Measurements from ENCODE around the gene AATK.
"Not testable (repeated sequence)": the region's sequence is repeated elsewhere in the genome, so short reads cannot be mapped to it uniquely, and the experiment has no call there.

The AATK gene

GRCh38 chr17:81162491-81162890 is 3.5 kb downstream of the AATK start:
- no peak for DNase-seq (ENCODE audit: low read depth in 2 of 2)

DNA sequence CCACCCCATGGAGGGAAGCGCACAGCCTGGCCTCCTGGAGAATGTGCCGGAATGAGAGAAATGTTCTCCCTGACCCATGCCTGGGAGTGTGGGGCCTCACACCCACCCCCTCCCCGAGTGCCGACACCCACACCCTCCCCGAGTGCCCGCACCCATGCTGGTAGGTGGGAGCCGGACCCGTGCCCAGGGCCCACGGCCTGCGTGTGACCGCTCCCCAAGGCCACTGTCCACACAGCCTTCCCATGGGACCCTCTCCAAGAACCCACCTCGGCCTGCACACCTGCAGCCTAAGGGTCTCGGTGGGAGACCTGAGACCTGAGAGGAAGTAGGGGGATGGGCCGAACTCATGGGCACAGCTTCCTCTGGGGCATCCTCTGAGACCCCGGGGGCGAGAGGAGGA is 4.0 kb downstream of the AATK start:
- no peak for DNase-seq (ENCODE audit: low read depth in 2 of 2)

GRCh38 chr17:81161536-81161935 is 4.5 kb downstream of the AATK start:
- no peak for DNase-seq (ENCODE audit: low read depth in 2 of 2)

DNA sequence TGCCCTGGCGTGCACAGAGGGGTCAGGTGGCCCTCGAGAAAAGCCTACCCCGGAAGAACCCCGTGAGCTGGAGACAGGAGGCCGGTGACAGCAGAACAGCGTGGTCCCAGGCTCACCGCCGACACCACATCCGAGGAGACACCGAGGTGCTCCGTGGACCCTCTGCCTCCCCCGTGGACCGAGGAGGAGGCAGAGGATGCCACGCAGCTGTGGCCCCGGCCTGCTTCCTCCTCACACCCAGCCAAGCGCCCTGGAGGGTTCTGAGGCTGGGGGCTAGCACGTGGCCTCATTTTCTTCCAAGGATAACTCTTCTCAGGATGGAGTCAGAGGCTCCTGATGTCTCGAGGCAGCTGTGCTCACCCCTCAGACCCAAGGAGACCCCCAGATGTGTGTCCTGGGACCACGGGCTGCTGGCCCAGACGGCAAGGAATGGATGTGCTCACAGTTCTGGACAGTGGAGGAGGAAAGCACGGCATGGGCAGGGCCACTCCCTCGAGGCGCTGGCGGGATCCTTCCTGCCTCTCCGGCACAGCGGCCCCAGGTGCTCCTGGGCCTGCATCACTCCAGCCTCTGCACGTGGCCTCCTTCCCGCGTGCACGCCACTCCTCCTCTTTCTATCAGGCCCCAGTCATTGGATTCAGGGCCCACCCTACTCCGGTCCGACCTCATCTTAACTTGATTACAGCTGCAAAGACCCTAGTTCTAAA is 5.1 kb downstream of the AATK start:
- no peak for DNase-seq (ENCODE audit: low read depth in 2 of 2)

GRCh38 chr17:81160306-81160705 is 5.7 kb downstream of the AATK start:
- no peak for DNase-seq (ENCODE audit: low read depth in 2 of 2)

DNA sequence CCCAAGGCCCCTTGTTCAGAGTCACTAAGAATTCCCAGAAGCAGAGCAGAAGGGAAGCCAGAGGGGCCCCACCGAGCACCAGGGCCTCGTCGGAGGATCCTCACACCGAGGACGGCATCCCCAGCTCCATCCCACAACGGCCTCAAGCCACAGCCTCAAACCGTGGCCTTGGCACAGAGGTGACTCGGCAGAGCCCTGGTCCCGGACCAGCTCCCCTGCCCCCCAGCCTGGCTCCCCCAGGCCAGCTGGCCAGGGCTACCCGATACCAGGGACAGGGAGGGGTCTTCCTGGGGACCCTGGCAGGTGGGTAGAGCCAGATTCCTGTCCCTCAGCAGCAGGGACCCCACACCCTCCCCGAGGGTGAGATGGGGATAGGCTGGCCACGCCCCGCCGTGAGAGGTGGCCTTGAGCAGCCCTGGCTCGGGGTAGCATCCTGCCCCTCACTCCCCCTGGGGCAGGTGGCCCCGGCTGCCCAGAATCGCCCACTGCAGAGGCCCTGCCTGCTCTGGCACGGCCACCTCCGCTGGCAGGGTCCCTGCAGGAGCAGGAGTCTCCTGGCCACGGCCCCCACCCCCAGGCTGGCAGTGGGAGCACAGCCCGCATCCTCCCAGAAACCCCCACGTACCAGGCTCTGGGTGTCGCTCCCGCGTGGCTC is 6.3 kb downstream of the AATK start:
- DNase-seq (ENCODE audit: low read depth in 2 of 2) = no peak

DNA sequence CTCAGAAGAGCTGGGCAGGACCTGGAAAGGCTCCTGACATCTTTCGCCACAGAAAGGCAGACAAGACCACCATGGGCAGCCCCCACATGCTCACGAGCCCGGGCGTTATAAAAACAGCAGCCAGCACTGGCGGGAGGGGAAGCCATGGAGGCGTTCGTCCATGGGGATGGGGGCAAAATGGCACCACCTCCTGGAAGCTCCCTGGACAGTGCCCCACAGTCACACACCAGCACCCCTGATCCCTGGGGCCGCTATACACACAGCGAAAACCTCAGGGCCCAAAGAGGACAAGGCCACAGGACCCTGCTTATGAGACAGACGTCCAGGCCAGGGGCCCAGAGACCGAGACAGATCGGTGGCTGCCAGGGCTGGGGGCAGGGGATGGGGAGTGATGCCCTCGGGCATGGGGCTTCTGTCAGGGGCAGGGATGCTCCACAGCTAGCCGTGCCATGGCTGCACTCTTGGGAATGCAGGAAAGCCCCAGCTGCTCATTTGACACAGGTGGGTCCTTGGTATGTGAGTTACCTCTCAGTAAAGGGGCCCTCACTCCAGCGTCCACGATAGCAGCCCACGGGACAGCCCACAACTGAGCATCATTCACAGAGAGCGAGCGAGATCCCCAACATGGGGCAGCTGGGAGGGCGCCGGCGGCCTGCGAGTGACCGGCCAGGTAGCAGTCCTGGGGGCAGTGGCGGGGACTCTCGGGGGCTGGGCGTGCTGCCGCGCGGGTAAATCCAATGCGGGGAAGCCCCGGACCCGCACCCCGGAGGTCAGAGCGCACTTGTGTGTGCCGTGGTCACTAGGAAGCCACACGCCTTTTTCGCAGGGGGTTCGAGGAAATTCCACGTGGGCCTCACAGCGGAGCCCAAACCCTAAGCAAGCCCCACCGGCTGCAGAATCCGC is 7.1 kb downstream of the AATK start:
- no peak for DNase-seq (ENCODE audit: low read depth in 2 of 2)

GRCh38 chr17:81157848-81158687 is 8.0 kb downstream of the AATK start:
- no peak for DNase-seq (ENCODE audit: low read depth in 2 of 2)

GRCh38 chr17:81156866-81157805 is 8.9 kb downstream of the AATK start:
- no peak for DNase-seq (ENCODE audit: low read depth in 2 of 2)

DNA sequence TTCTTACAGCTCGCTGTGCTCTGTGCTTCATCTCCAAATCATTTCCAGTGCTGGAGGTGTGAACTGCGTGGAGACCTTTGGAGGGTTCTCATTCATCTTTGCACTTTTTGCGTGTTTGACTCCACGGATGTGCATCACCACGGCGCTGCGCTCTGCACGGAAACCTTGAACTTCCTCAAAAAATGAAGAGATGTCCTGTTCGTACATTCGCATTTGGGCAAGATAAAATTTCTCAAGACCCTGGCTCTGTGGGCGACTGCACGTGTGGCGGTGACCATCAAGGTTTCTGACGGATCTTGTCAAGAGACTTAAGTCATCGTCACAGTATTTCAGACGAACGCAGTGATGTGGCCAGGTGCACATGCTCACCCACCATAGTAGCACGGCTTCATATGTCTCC is 11.1 kb downstream of the AATK start:
- DNase-seq (ENCODE audit: low read depth in 2 of 2) = no peak

GRCh38 chr17:81154016-81154415 is 12.0 kb downstream of the AATK start:
- DNase-seq (ENCODE audit: low read depth in 2 of 2) = not testable (repeated sequence)

DNA sequence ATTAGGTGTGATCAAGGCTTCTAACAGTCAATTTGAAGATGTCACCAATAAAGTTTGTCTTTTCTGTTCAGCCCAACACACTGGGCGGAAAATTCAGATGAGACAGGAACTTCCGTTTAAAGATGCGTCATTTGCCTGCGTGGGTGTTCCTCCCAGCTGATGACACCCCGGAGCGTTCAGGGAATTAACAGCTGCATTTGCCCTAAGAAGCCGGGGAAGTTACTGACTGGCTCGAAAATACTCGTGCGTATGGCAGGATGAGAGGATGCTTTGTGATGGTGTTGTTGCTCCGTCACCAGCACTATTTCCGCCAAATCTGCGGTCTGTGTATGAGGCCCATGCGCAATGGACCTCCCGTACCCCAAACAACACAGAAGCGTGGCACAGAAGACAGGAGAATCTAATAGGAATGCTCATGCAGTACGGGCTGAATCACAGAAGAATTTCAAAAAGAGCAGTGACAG is 12.6 kb downstream of the AATK start:
- DNase-seq (ENCODE audit: low read depth in 2 of 2) = no peak

DNA sequence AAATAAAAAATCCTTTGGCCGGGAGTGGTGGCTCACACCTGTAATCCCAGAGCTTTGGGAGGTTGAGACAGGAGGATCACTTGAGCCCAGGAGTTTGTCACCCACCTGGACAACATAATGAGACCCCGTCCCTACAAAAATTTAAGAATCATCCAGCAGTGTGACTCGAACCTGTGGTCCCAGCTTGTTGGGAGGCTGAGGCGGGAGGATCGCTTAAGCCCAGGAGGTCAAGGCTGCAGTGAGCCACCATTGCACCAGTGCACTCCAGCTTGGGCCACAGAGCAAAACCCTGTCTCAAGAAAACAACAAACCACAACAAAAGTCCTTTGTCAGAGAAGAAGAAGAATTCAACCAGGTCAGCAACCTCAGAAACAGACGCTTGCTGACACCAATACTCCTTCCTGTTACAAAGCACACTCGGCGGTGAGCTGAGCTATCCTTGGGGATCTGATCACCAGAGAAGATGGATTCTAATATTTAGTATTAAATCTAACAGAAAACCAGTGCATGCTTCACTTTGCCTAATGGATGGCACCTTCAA is 13.7 kb downstream of the AATK start:
- no peak for DNase-seq (ENCODE audit: low read depth in 2 of 2)

GRCh38 chr17:81151278-81151677 is 14.7 kb downstream of the AATK start:
- DNase-seq (ENCODE audit: low read depth in 2 of 2) = no peak

- DNase-seq (ENCODE audit: low read depth in 2 of 2) = no peak
Measured at GRCh38 chr17:81150377-81151077, 15.5 kb downstream of the AATK start.

GRCh38 chr17:81148986-81149533 is 17.0 kb downstream of the AATK start:
- DNase-seq (ENCODE audit: low read depth in 2 of 2) = no peak

- DNase-seq (ENCODE audit: low read depth in 2 of 2) = no peak
Measured at GRCh38 chr17:81148571-81148970, 17.4 kb downstream of the AATK start.

GRCh38 chr17:81147701-81148100 is 18.3 kb downstream of the AATK start:
- no peak for DNase-seq (ENCODE audit: low read depth in 2 of 2)

GRCh38 chr17:81146208-81146607 is 19.8 kb downstream of the AATK start:
- not testable (repeated sequence) for DNase-seq (ENCODE audit: low read depth in 2 of 2)

Data from stimulated activated CD8-positive, alpha-beta memory T cell treated with anti-CD3 and anti-CD28 coated beads, Interleukin-15, amount 100 ng/mL, for 4 hours (primary cell).